Right cardiac atrium (tissue), 5 donors: ENCODE data around the gene NDUFA12. TPM values are rescaled to one million over a fixed set of nuclear protein-coding genes. Genes with fewer than 3 reads are reported as not detected.

Source experiments
- ATAC-seq, 2 donors: fragments of 200-7000 bp; cut with Tn5 transposase; one replicate each; pipeline versions ENCODE4 v1.8.0 to v1.9.1; 2020; ENCODE audit warnings: moderate library complexity in 2 of 2, mild to moderate bottlenecking in 1 of 2
- DNase-seq, 3 donors: peaks; one replicate each; pipeline ENCODE4 v3.0.0-alpha.2; 2020
- H3K27ac ChIP-seq: one replicate; pipeline ENCODE4 v1.5.1; 2013; ENCODE audit warnings: mild to moderate bottlenecking, low read length, control low read depth, moderate library complexity
- H3K27me3 ChIP-seq: one replicate; pipeline ENCODE4 v1.6.1; 2013; ENCODE audit not compliant: control insufficient read depth, insufficient read depth
- H3K4me1 ChIP-seq: one replicate; pipeline ENCODE4 v1.6.1; 2013; ENCODE audit warnings: low read length; ENCODE audit not compliant: control insufficient read depth, insufficient read depth
- H3K4me3 ChIP-seq: one replicate; pipeline ENCODE4 v1.5.1; 2013; ENCODE audit warnings: low read length, control low read depth
- H3K9me3 ChIP-seq: one replicate; pipeline ENCODE4 v1.6.1; 2013; ENCODE audit warnings: low read length; ENCODE audit not compliant: control insufficient read depth
- WGBS: extraction: QIAGEN DNeasy Blood & Tissue Kit; methylation state at CpG from one replicate; pipeline ENCODE4 v1.1.7; 2013; 5-methylcytosine and 5-hydroxymethylcytosine counted together
- intact Hi-C, 4 donors: fragments of 100-400 bp; cut with DNase I; formaldehyde crosslinking; loops; one replicate each; pipeline versions ENCODE4 v1.11.0 to v1.14.0; 2022 to 2023
- polyA plus RNA-seq: library from polyadenylated mRNA; stranded (reverse); fragments of 200-250 nt; gene quantifications from one replicate; pipeline ENCODE4 v1.2.3, GENCODE V29; 2013
- total RNA-seq, 4 donors: library from RNA; stranded (reverse); fragmentation: NEBNext Ultra II Directional; extraction: Animal tissue kit (Norgen Biotek cat#: 25700); gene quantifications; one replicate each; pipeline ENCODE4 v1.2.1, GENCODE V29; 2021
- donor health status: healthy with polysubstance abuse.
- donor health status: DM: no; HTN: yes; CAD: no.
- donor health status: DM: no; HTN: no; CAD: no.
- donor health status: DM: no; HTN: yes; CAD: no; lungs with severe emphysema.
- donor health status: DM: yes; HTN: yes; CAD: no.

Gene NDUFA12
- total and polyA plus RNA-seq, 5 donors = 307 to 741 (median 332) TPM

DNA sequence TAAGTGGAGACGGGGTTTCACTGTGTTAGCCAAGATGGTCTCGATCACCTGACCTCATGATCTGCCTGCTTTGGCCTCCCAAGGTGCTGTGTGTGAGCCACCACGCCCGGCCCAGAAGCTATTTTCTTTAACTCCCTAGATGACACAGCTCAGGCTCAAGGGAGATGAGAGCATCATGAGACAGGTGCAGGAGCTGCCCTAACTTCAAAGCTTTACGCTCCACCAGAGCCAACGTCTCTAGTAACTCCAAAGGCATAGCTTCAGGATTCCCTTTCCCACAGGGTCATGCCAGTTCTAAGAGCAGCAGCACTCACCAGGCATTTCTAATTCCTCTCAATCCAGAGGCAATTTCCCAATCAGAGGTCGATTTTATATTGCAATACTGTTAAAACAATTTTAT, 21.0 kb downstream of the NDUFA12 start:
- 80% methylated on average over 7 of the region's 7 CpGs for WGBS

DNA sequence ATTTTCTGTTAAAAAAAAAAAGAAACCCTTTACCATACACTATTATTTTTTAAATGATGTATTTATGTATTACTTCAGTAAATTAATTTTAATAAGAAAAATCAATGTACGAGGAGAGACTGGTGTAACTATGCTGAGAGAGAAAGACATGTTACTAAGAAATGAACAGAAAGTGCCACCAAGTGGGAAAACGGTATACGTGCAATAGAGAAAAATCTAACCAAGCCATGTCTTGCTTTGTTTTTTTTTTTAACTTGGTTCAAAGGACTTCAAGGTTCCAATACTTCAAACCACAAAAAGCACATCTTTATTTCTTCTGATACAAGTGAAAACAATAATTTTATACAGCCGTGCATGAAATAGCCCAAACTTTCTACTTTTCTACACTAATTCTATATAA, 22.9 kb downstream of the NDUFA12 start:
- no peak for DNase-seq
- 47% methylated on average over 4 of the region's 4 CpGs for WGBS
- Histone ChIP-seq H3K27ac (no peak overlapping the region), H3K4me1 (peaks cover 5% of the 10 kb centered on the region), H3K4me3 (no peak overlapping the region), H3K9me3 (no peaks in the 10 kb centered on the region), H3K27me3 (no peaks in the 10 kb centered on the region)
- intact Hi-C loops = no loop called here
- no peak for ATAC-seq

More for the DNA sequence above, 21.0 kb downstream of the NDUFA12 start:
- ATAC-seq (no peak), DNase-seq (no peak)
- peaks cover 5% of the 10 kb centered on the region for H3K4me1 ChIP-seq
- no peaks in the 10 kb centered on the region for H3K27me3 ChIP-seq
- H3K9me3 ChIP-seq = no peaks in the 10 kb centered on the region
- intact Hi-C loops = no loop called here
- H3K27ac ChIP-seq = no peak overlapping the region
- H3K4me3 ChIP-seq = no peak overlapping the region

DNA sequence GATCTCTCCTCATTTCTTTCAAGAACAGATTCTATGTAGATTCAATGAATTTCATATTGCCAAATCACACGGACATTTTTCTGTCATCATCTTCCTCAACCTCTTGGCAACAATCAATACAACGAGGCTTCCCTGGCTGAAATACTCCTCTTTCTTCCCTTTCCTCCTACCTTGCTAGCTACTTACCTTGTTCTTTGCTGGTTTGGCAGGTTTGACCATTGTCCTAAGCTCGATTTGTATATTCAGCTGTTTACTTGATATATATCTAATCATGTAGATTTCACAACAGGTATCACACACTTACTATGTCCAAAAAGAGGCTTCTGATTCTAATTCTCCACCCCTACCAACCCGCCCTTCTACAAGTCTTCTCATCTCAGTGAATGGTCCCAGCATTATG, 23.6 kb downstream of the NDUFA12 start:
- no peak overlapping the region for H3K27ac ChIP-seq
- 88% methylated on average over 4 of the region's 4 CpGs for WGBS
- H3K4me1 ChIP-seq = peaks cover 5% of the 10 kb centered on the region

DNA sequence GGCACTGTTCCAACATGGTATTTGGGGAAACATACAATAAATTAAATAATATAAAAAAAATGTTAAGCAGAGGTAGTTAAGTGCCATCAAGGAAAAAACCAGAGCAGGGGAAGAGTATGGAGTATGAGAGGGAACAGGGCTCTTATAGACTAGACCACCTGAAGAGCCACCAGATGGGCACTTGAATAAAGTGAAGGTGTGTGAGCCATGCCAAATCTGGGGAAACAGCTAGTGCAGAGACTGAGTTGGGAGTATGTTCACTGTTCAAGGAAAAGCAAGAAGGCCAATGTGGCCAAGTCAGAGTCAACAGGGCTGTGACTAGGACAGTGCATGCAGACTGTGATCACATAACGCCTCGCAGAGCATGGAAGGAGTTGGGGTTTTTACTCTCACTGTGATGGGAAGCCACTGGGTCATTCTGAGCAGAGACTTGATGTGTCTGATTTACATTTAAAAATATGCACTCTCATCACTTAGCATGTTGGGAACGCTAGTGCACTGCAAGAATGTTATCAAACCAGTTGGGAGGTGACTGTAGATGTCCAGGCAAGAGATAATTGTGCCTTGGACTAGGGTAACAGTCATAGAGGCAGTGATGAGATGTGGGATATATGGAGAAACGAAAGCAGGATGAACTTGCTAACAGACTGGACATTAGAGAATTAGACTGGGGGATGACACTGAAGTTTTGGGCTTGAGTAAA, 25.6 kb downstream of the NDUFA12 start:
- intact Hi-C loops = no loop called here

More for the DNA sequence above, 23.6 kb downstream of the NDUFA12 start:
- intact Hi-C loops = no loop called here
- Histone ChIP-seq H3K27me3 (no peaks in the 10 kb centered on the region), H3K4me3 (no peak overlapping the region), H3K9me3 (no peaks in the 10 kb centered on the region)
- no peak for ATAC-seq
- no peak for DNase-seq

DNA sequence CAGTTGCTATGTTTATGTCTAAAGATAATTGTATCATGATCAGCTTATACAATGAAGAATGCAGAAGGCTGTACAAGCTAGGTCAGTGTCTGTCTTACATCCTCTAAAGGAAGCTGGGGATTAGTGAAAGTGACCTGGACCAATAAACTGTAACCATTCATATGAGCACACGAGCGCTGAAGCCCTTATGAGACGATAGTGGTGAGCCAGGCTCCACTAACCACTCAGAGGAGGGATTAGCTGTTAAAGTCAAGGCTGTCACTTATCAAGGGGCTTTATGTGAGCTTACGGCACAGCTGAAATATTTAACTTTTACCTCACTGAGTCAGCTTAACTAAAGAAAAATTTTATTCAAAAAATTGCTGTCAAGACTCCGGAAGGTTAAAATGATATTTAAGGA, 30.3 kb downstream of the NDUFA12 start:
- DNase-seq (no peak), ATAC-seq (no peak)
- Histone ChIP-seq H3K4me3 (no peak overlapping the region), H3K27ac (no peak overlapping the region), H3K27me3 (no peaks in the 10 kb centered on the region), H3K4me1 (peaks cover 5% of the 10 kb centered on the region), H3K9me3 (no peaks in the 10 kb centered on the region)
- intact Hi-C loops = no loop called here
- 62% methylated on average over 5 of the region's 5 CpGs for WGBS

More for the DNA sequence above, 25.6 kb downstream of the NDUFA12 start:
- DNase-seq = no peak
- peaks cover 7% of the 10 kb centered on the region for H3K4me1 ChIP-seq
- no peaks in the 10 kb centered on the region for H3K9me3 ChIP-seq
- no peak overlapping the region for H3K4me3 ChIP-seq
- no peak overlapping the region for H3K27ac ChIP-seq
- H3K27me3 ChIP-seq = no peaks in the 10 kb centered on the region
- WGBS = 68% methylated on average over 4 of the region's 4 CpGs
- peak; percentile 50 to 61 for ATAC-seq

DNA sequence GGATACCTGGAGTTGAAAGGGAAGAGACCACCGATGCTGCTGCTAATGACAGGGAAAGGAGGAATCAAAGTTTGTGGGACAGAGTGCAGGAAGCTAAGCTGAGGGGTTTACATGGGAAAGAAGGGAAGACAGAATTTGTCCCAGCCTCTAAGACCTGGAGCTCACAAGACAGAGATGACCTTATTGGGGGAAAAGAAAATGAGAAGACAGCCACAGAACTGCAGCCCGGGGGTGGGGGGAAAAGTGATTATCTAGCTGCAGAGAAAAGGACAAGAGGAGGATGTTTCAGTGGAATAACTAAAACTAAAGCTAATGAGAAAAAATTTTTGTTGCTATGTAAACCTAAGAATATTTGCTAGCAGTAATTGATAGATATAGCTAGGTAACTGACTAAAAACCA, 30.7 kb downstream of the NDUFA12 start:
- DNase-seq (no peak), ATAC-seq (no peak)
- H3K9me3 ChIP-seq = no peaks in the 10 kb centered on the region
- 89% methylated on average over 2 of the region's 2 CpGs for WGBS
- H3K4me3 ChIP-seq = no peak overlapping the region
- intact Hi-C loops = no loop called here
- H3K4me1 ChIP-seq = peaks cover 3% of the 10 kb centered on the region
- H3K27ac ChIP-seq = no peak overlapping the region
- no peaks in the 10 kb centered on the region for H3K27me3 ChIP-seq

DNA sequence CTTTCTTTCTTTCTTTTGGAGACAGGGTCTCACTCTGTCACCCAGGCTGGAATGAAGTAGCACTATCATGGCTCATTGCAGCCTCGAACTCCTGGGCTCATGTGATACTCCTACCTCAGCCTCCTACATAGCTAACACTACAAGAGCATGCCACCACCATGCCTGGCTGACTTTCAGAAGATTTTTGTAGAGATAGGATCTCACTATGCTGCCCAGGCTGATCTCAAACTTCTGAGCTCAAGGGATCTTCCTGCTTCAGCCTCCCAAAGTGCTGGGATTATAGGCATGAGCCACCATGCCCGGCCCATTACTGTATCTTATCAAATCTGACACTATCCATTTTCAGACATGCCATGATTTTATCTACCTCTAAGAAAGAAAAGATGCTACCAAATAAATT, 31.6 kb downstream of the NDUFA12 start:
- no peaks in the 10 kb centered on the region for H3K9me3 ChIP-seq
- H3K4me3 ChIP-seq = no peak overlapping the region
- peaks cover 2% of the 10 kb centered on the region for H3K4me1 ChIP-seq
- intact Hi-C loops = no loop called here
- DNase-seq (no peak), ATAC-seq (no peak)
- 95% methylated on average over 2 of the region's 2 CpGs for WGBS
- H3K27me3 ChIP-seq = no peaks in the 10 kb centered on the region
- no peak overlapping the region for H3K27ac ChIP-seq

DNA sequence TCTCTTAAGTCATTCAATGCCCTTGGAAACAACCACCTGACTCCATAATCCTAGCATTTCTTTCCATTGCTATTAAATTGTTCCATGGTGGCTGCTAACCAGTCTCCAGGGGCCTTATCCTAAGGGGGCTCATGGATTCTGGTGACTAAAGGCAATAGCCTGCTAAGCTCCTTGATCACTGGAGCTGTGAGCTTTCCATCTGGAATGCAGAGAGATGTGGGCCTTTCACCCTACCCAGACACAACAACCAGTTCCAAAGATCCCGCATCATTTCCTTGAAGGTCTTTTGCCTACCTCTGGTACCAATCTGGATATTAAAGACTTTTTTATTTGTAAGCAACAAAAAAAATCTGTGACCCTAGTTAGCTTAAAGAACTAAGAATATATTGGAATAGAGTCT, 32.9 kb downstream of the NDUFA12 start:
- ATAC-seq (no peak), DNase-seq (no peak)
- 100% methylated on average over 1 of the region's 1 CpG for WGBS
- Histone ChIP-seq H3K27ac (no peak overlapping the region), H3K4me3 (no peak overlapping the region), H3K4me1 (peaks cover 2% of the 10 kb centered on the region), H3K9me3 (no peaks in the 10 kb centered on the region), H3K27me3 (no peaks in the 10 kb centered on the region)
- intact Hi-C loops = no loop called here

DNA sequence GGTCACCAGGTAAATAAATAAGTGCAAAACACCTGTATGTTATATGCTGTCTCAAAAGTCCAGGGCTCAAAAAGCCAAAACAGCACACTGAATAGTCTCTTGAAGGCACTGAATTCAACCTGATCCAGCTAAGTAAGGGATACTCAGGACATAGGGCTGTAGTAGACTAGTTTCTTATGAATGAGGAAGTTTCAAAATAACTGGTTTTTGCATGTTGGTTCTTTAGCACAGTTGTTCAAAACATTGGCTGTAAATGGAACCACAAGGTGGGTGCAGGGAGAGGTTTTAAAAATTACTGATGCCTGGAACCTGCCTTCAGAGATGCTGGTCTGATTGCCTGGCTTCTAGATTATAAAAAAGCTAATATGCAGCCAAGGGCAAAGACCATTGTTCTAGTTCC, 34.1 kb downstream of the NDUFA12 start:
- ATAC-seq = no peak
- Histone ChIP-seq H3K4me1 (peaks cover 2% of the 10 kb centered on the region), H3K27me3 (no peaks in the 10 kb centered on the region), H3K9me3 (no peaks in the 10 kb centered on the region), H3K4me3 (no peak overlapping the region), H3K27ac (no peak overlapping the region)
- no peak for DNase-seq
- intact Hi-C loops = no loop called here

DNA sequence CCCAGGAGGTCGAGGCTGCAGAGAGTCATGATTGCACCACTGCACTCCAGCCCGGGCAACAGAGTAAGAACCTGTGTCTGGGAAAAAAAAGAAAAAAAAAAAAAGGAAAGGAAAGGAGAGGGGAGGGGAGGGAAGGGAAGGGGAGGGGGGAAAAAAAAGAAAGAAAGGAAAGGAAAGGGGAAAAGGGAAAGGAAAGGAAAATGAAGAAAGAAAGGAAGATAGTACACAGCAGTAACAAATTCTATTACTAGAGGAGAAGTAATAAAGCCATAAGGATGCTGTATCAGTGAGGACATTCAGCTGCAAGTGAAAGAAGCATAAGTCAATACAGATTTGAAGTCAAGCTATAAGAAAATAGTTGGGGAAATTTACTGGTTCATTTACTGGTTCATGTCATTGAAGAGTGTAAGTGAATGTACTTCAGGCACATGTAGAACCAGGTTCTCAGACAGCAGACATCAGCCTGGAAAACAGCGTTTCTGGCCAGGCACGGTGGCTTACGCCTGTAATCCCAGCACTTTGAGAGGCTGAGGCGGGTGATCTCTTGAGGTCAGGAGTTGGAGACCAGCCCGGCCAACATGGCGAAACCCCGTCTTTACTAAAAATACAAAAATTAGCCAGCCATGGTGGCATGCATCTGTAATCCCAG, 37.4 kb downstream of the NDUFA12 start:
- H3K4me3 ChIP-seq = no peak overlapping the region
- WGBS = 95% methylated on average over 9 of the region's 9 CpGs
- intact Hi-C loops = no loop called here
- H3K4me1 ChIP-seq = no peaks in the 10 kb centered on the region
- DNase-seq (no peak), ATAC-seq (no peak)
- no peaks in the 10 kb centered on the region for H3K9me3 ChIP-seq
- no peak overlapping the region for H3K27ac ChIP-seq
- no peaks in the 10 kb centered on the region for H3K27me3 ChIP-seq

DNA sequence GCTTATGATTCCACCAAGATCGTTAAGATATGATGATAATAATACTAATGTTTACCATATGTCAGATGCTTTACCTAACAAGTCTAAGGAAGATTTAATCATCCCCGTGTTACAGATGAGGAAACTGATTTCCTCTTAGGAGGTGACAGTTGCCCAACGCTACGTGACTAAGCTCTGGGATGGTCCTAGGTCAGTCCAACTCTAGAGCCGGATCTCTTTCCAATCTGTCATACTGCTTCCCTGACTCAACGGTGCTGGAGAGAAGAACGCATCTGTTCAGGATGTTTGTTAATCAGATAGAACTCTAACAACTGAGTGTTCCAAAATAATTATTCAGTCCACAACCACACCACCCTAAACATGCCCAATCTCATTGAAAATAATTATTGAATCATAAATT, 39.8 kb downstream of the NDUFA12 start:
- H3K4me1 ChIP-seq = no peaks in the 10 kb centered on the region
- no peak overlapping the region for H3K4me3 ChIP-seq
- ATAC-seq (no peak), DNase-seq (no peak)
- intact Hi-C loops = no loop called here
- no peak overlapping the region for H3K27ac ChIP-seq
- H3K27me3 ChIP-seq = no peaks in the 10 kb centered on the region
- no peaks in the 10 kb centered on the region for H3K9me3 ChIP-seq
- 86% methylated on average over 7 of the region's 7 CpGs for WGBS
